Loucy (cell line): ENCODE measurements around the gene ZNF581.

Experiments used
- H2AFZ ChIP-seq: fragments of 200-600 bp; sonication (generic); 2 replicates; pipeline ENCODE4 v1.6.0; 2016; ENCODE audit warnings: antibody characterized with exemption, mild to moderate bottlenecking, low read length, moderate library complexity
- H3F3A ChIP-seq: fragments of 200-600 bp; 2 replicates; pipeline ENCODE4 v1.6.0; 2016; ENCODE audit warnings: antibody characterized with exemption, low read depth, mild to moderate bottlenecking
- H3K27me3 ChIP-seq: fragments of 200-600 bp; sonication (generic); 2 replicates; pipeline ENCODE4 v1.6.1; 2014; ENCODE audit warnings: low read length, mild to moderate bottlenecking; ENCODE audit not compliant: insufficient read depth, poor library complexity, severe bottlenecking
- H3K36me3 ChIP-seq: fragments of 200-600 bp; sonication (generic); 2 replicates; pipeline ENCODE4 v1.6.1; 2016; ENCODE audit warnings: low read length; ENCODE audit not compliant: insufficient read depth
- H3K4me1 ChIP-seq: fragments of 200-600 bp; sonication (generic); 2 replicates; pipeline ENCODE4 v1.5.1; 2014; ENCODE audit warnings: low read length, mild to moderate bottlenecking; ENCODE audit not compliant: insufficient read depth, poor library complexity, severe bottlenecking
- H3K4me2 ChIP-seq: fragments of 200-600 bp; sonication (generic); 2 replicates; pipeline ENCODE4 v1.6.0; 2014; ENCODE audit warnings: antibody characterized with exemption, low read length, low read depth, mild to moderate bottlenecking; ENCODE audit not compliant: poor library complexity, severe bottlenecking
- H3K4me3 ChIP-seq: fragments of 200-600 bp; sonication (generic); 2 replicates; pipeline ENCODE4 v1.5.1; 2014; ENCODE audit warnings: low read length, mild to moderate bottlenecking, mixed read lengths; ENCODE audit not compliant: poor library complexity, severe bottlenecking
- H3K79me2 ChIP-seq: fragments of 200-600 bp; sonication (generic); 2 replicates; pipeline ENCODE4 v1.6.1; 2014; ENCODE audit warnings: low read length; ENCODE audit not compliant: insufficient read depth
- H3K9ac ChIP-seq: fragments of 200-600 bp; sonication (generic); 2 replicates; pipeline ENCODE4 v1.6.0; 2014; ENCODE audit warnings: mild to moderate bottlenecking, low read depth, low read length, moderate library complexity; ENCODE audit not compliant: poor library complexity, severe bottlenecking
- H3K9me2 ChIP-seq: fragments of 200-600 bp; sonication (generic); replicated peaks from 2 replicates; pipeline ENCODE4 v1.6.1; 2016; ENCODE audit warnings: low read depth, low read length, mixed read lengths
- H3K9me3 ChIP-seq: fragments of 200-600 bp; sonication (generic); 2 replicates; pipeline ENCODE4 v1.6.1; 2014; ENCODE audit warnings: mild to moderate bottlenecking, antibody characterized with exemption, low read length, low read depth; ENCODE audit not compliant: insufficient read depth
- H4K20me1 ChIP-seq: fragments of 200-600 bp; sonication (generic); 2 replicates; pipeline ENCODE4 v1.6.0; 2014; ENCODE audit warnings: antibody characterized with exemption, low read length, mild to moderate bottlenecking; ENCODE audit not compliant: insufficient read depth, poor library complexity, severe bottlenecking
- CTCF ChIP-seq: fragments of 200-600 bp; sonication (generic); conservative IDR thresholded peaks from 2 replicates; pipeline ENCODE4 v1.5.1; 2014; ENCODE audit warnings: mild to moderate bottlenecking, antibody characterized with exemption, low read length
- EZH2phosphoT487 ChIP-seq: fragments of 200-600 bp; IDR thresholded peaks from 2 replicates; pipeline ENCODE4 v1.6.1; 2018; ENCODE audit warnings: antibody characterized with exemption, mild to moderate bottlenecking, moderate library complexity, borderline replicate concordance

ZNF581 gene

GRCh38 chr19:55616395-55616875 is 27.0 kb upstream of the ZNF581 start:
- TF ChIP-seq EZH2phosphoT487 = no peak
- no peak for TF ChIP-seq CTCF
- Histone ChIP-seq H3F3A (no peaks in the 10 kb centered on the region), H2AFZ (no peak overlapping the region), H3K4me1 (peaks cover 6% of the 10 kb centered on the region), H3K9me2 (no peaks in the 10 kb centered on the region), H3K9ac (no peak overlapping the region), H3K27me3 (no peaks in the 10 kb centered on the region), H3K4me3 (no peak overlapping the region), H4K20me1 (peaks cover 8% of the 10 kb centered on the region), H3K4me2 (no peak overlapping the region), H3K9me3 (no peaks in the 10 kb centered on the region), H3K79me2 (peaks cover 14% of the 10 kb centered on the region; the same call in 1 of the 2 replicates), H3K36me3 (peaks cover 14% of the 10 kb centered on the region; the same call in 1 of the 2 replicates)

- Histone ChIP-seq H4K20me1 (no peaks in the 10 kb centered on the region), H3K36me3 (peaks cover 14% of the 10 kb centered on the region; the same call in 1 of the 2 replicates), H3K79me2 (peaks cover 7% of the 10 kb centered on the region; the same call in 1 of the 2 replicates), H3K27me3 (no peaks in the 10 kb centered on the region), H3K9ac (no peak overlapping the region), H3K9me3 (no peaks in the 10 kb centered on the region), H3K9me2 (no peaks in the 10 kb centered on the region), H3K4me1 (peaks cover 6% of the 10 kb centered on the region), H3K4me2 (no peak overlapping the region), H3K4me3 (no peak overlapping the region), H2AFZ (no peak overlapping the region), H3F3A (no peaks in the 10 kb centered on the region)
- TF ChIP-seq CTCF (no peak), EZH2phosphoT487 (no peak)
Observed at GRCh38 chr19:55617426-55617825, 26.0 kb upstream of the ZNF581 start.

- Histone ChIP-seq H3F3A (no peaks in the 10 kb centered on the region), H3K9me3 (no peaks in the 10 kb centered on the region), H3K4me3 (no peak overlapping the region), H3K27me3 (no peaks in the 10 kb centered on the region), H3K9ac (no peak overlapping the region), H3K36me3 (peaks cover 14% of the 10 kb centered on the region; the same call in 1 of the 2 replicates), H4K20me1 (peaks cover 1% of the 10 kb centered on the region), H3K4me1 (peaks cover 6% of the 10 kb centered on the region), H3K4me2 (no peak overlapping the region), H3K9me2 (no peaks in the 10 kb centered on the region), H2AFZ (no peak overlapping the region), H3K79me2 (0 out of 2 replicates have a peak, but pooled peaks cover 2% of the 10 kb centered on the region)
- TF ChIP-seq EZH2phosphoT487 = no peak
- no peak for TF ChIP-seq CTCF
Observed at GRCh38 chr19:55618426-55618825, 25.0 kb upstream of the ZNF581 start.
